Stimulated activated CD4-positive, alpha-beta T cell treated with anti-CD3 and anti-CD28 coated beads, Interleukin-4, amount 100 ng/mL, for 48 hours (primary cell): ENCODE results near the gene WNK1.
A peak's percentile ranks its signal among the peaks of the same experiment; 100 is the strongest.

Experiments used
- DNase-seq, 2 donors: peaks; one replicate each; pipeline ENCODE4 v3.0.0-alpha.2; 2020; ENCODE audit warnings: low read depth in 2 of 2

The WNK1 gene

DNA sequence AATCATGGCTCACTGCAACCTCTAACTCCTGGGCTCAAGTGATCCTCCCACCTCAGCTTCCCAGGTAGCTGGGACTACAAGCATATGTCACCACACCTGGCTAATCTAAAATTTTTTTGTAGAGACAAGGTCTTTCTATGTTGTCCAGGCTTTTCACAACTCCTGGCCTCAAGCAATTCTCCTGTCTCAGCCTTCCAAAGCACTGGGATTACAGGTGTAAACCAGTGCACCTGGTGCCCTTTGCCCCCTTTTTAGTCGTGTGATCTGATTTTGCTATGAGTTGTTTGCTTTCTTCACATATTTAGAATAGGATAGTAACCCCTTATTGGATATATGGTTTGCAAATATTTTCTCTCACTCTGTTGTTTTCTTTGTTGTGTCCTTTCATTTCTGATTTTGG is 198.8 kb downstream of the WNK1 start:
- no peak for DNase-seq

DNA sequence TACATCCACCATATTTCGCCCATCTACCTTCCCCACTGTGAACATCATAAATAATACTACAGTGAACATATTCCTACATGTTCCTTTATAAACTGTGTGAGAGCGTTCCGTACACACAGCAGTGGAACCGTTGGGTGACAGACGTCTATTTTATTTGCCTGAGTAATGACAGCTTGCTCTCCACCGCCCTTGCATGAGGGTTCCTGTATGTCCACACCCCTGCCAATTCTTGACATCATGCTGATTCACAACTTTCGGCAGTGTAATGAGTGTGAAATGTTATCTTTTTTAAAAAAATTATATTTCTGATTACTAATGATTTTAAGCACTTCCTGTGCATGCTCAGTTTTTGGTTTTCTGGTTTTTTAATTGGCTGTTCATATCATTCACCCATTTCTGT is 201.4 kb downstream of the WNK1 start:
- DNase-seq: peak in 1 of 2 donors; percentile 13

DNA sequence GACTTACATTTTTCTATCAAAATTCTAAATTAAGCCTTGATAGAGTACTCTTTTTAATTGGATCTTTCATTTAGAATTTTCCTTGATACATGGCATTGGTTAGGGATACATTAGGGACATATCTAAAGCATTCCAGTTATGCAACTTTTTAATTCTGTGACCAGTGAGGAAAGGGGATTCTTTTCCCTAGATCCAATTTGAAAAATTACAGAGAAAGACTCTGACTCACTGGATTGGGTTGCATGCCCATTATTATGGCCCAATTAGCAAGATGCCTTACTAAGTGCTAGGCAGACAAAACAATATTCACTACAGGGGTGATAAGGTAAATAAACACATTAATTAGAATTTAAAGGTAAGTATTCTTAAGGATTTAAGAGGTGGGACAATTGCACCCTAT is 202.4 kb downstream of the WNK1 start:
- no peak for DNase-seq

DNA sequence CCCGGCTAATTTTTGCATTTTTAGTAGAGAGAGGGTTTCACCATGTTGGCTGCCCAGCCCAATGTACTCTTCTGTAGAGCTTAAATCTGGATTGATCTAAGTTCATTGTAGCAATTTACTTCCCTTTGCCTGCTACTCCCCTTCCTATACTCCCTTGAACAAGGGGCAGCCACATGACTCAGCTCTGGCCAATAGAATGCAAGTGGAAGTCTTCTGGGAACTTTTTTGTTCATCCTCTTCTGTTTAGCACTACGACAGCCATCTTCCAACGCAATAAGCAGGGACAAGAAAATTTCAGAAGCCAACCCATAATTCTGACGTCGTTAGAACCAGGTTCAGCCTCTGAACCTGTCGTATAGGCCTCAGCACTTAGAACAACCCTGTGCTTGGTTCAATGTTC is 203.6 kb downstream of the WNK1 start:
- no peak for DNase-seq

DNA sequence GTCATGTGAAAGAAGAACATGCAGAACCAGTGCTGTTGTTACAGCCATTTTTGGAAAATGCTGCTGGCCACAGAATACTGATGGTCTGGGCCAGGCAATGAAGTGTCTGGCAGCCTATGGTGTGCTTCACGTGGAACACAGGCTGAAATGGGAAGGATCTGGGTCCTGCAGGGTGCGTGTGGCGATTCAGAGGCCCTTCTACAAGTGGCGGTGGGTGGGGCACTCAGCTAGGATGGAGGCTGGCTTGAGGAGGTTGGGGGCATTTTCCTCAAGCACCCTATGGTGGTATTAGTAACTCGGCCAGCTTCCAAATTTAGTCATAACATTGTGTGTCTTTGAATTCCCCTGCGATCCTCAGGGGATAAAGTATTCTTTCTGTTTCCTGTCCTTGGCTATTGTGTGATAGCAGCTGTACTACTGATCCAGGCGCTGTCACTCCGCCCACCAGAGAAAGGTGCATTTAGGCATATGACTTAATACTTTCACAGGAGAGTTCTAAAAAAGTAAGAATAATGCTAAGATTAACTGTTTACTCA is 206.3 kb downstream of the WNK1 start:
- no peak for DNase-seq
